A549 (cell line): ENCODE measurements around the gene CTAG2. TPM values are rescaled to one million over a fixed set of nuclear protein-coding genes. Genes with fewer than 3 reads are reported as not detected.
"Not testable (repeated sequence)": the region's sequence is repeated elsewhere in the genome, so short reads cannot be mapped to it uniquely, and the experiment has no call there.

ENCODE experiments used
- ATAC-seq, 2 experiments: fragments of 200-7000 bp in 1 of 2; fragments of >200 bp in 1 of 2; cut with Nextera tagmentation in 1 of 2; cut with Tn5 transposase in 1 of 2; 3 replicates each; pipeline versions ENCODE4 v1.8.0 to v1.9.1; 2018 to 2020; ENCODE audit warnings: mild to moderate bottlenecking in 1 of 2, moderate library complexity in 1 of 2
- CTCF ChIA-PET: fragments of 300-600 bp; sonication (Branson Sonifier 250); formaldehyde crosslinking; extraction: SDS; loops from one replicate; lab custom pipeline; 2021; ENCODE audit warnings: antibody characterized with exemption, inconsistent platforms; lab: Yijun Ruan, JAX
- POLR2A ChIA-PET: fragments of 350-600 bp; formaldehyde crosslinking; extraction: SDS; loops from one replicate; lab custom pipeline; 2021; ENCODE audit warnings: antibody characterized with exemption, inconsistent platforms; lab: Yijun Ruan, JAX
- DNase-seq, 2 experiments: peaks; one replicate each; pipeline versions ENCODE4 v3.0.0 to v3.0.0-alpha.2; 2011 to 2016; ENCODE audit warnings: low read depth in 1 of 2, low spot score in 1 of 2
- FAIRE-seq: peaks from 2 replicates; lab custom pipeline; 2011; peaks lifted over from hg19 to GRCh38; lab: Jason Lieb, UNC
- H3K27ac ChIP-seq, 2 experiments: fragments of >200 bp; sonication (Bioruptor Twin); formaldehyde crosslinking; 3 replicates each; pipeline ENCODE4 v1.5.1; 2016 to 2017
- H3K4me1 ChIP-seq: fragments of >200 bp; sonication (Bioruptor Twin); formaldehyde crosslinking; 3 replicates; pipeline ENCODE4 v1.6.1; 2016
- H3K4me2 ChIP-seq: fragments of >200 bp; sonication (Bioruptor Twin); formaldehyde crosslinking; 3 replicates; pipeline ENCODE4 v1.6.1; 2016
- H3K4me3 ChIP-seq: fragments of >200 bp; sonication (Bioruptor Twin); formaldehyde crosslinking; 3 replicates; pipeline ENCODE4 v1.5.1; 2016
- H3K9me3 ChIP-seq: fragments of >200 bp; sonication (Bioruptor Twin); formaldehyde crosslinking; 3 replicates; pipeline ENCODE4 v1.6.1; 2016
- CEBPB ChIP-seq, 2 experiments: fragments of >200 bp in 1 of 2; sonication (Bioruptor Twin) in 1 of 2; formaldehyde crosslinking in 1 of 2; IDR thresholded peaks; 2 replicates each; pipeline ENCODE4 v1.6.1; 2012 to 2016
- EHF ChIP-seq: fragments of 250-450 bp; sonication (Bioruptor Pico); IDR thresholded peaks from 2 replicates; pipeline ENCODE4 v1.5.0; 2020; ENCODE audit warnings: mild to moderate bottlenecking
- GATA3 ChIP-seq: IDR thresholded peaks from 2 replicates; pipeline ENCODE4 v1.6.1; 2012; ENCODE audit warnings: borderline replicate concordance
- HDAC2 ChIP-seq: fragments of 200-600 bp; sonication (generic); IDR thresholded peaks from 2 replicates; pipeline ENCODE4 v1.6.1; 2016
- TP53 ChIP-seq: fragments of 250-450 bp; sonication (Bioruptor Pico); IDR thresholded peaks from 2 replicates; pipeline ENCODE4 v1.5.0; 2021; ENCODE audit warnings: mild to moderate bottlenecking, moderate library complexity
- ZSCAN20 ChIP-seq: fragments of 250-450 bp; sonication (Bioruptor Pico); IDR thresholded peaks from 2 replicates; pipeline ENCODE4 v1.8.0; 2022; ENCODE audit warnings: mild to moderate bottlenecking, moderate library complexity
- WGBS: methylation state at CpG from one replicate; pipeline ENCODE4 v1.1.6; 2017; ENCODE audit errors: missing lambda C conversion rate; 5-methylcytosine and 5-hydroxymethylcytosine counted together
- polyA plus RNA-seq, 4 experiments: library from polyadenylated mRNA; depleted of rRNA in 3 of 4; stranded (reverse); fragments of >200 nt; fragmentation: RNase III in 1 of 4; extraction: RNeasy Plus Mini Kit Qiagen cat#74134 plus additional on column Dnase treatment in 1 of 4; gene quantifications; 2 replicates in 3 of 4; 3 replicates in 1 of 4; pipeline ENCODE4 v1.2.3, GENCODE V29; 2011 to 2017
- TF ChIP-seq, protein P1 (sequence below): fragments of 250-450 bp; sonication (Bioruptor Pico); IDR thresholded peaks from 2 replicates; pipeline ENCODE4 v1.5.0; 2020; ENCODE audit warnings: low read depth, mild to moderate bottlenecking, moderate library complexity

The CTAG2 gene
- polyA plus RNA-seq, 2 of the 4 experiments (the other 2 are of a cell fraction) = not detected

- Histone ChIP-seq H3K4me1 (no peaks in the 10 kb centered on the region), H3K9me3 (no peaks in the 10 kb centered on the region), H3K27ac (no peak overlapping the region), H3K4me2 (no peak overlapping the region), H3K4me3 (no peak overlapping the region)
- ATAC-seq (no peak), DNase-seq (no peak), FAIRE-seq (no peak)
- ChIA-PET POLR2A (no interaction called here), CTCF (no interaction called here)
- 65% methylated on average over 15 of the region's 23 CpGs for WGBS
- no peak for TF ChIP-seq CEBPB (IDR thresholded peaks at IDR 0.05)
- TF ChIP-seq, protein P1, sequence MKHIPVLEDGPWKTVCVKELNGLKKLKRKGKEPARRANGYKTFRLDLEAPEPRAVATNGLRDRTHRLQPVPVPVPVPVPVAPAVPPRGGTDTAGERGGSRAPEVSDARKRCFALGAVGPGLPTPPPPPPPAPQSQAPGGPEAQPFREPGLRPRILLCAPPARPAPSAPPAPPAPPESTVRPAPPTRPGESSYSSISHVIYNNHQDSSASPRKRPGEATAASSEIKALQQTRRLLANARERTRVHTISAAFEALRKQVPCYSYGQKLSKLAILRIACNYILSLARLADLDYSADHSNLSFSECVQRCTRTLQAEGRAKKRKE (CRISPR knock-in tag) = no peak
- no peak for TF ChIP-seq GATA3
- TF ChIP-seq HDAC2 = no peak
- no peak for TF ChIP-seq EHF (CRISPR knock-in tag)
Measured at GRCh38 chrX:154649503-154650220, 3.7 kb downstream of the CTAG2 start.

DNA sequence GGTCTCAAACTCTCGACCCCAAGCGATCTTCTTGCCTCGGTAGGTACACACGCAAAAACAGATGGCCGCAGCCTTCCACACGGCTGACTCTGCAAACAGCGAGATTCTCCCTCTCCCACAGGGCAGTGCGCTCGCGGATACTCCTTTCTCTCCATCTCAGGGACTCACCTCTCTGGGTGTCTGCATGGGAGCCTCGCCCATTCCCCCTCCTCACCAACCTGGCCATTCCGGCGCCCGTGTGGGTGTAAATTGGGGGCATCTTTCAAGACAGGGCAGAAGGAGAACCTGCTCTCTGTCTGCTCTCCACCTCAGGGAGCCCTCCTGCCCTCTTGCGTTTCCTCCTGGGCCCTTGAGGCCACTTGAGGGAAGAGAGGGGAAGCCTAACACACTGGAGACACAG lies 4.4 kb downstream of the CTAG2 start:
- WGBS = 57% methylated on average over 14 of the region's 15 CpGs
- Histone ChIP-seq H3K4me2 (no peak overlapping the region), H3K9me3 (no peaks in the 10 kb centered on the region), H3K27ac (no peak overlapping the region), H3K4me3 (no peak overlapping the region), H3K4me1 (no peaks in the 10 kb centered on the region)
- CTCF ChIA-PET = no interaction called here
- FAIRE-seq (no peak), DNase-seq (no peak), ATAC-seq (no peak)
- TF ChIP-seq ZSCAN20 (CRISPR knock-in tag) (no peak), TP53 (CRISPR knock-in tag) (no peak)
- POLR2A ChIA-PET = no interaction called here

GRCh38 chrX:154645745-154646378 lies 7.5 kb downstream of the CTAG2 start:
- FAIRE-seq, H3K4me3 ChIP-seq, H3K4me1 ChIP-seq, DNase-seq, H3K4me2 ChIP-seq, H3K9me3 ChIP-seq, ATAC-seq, H3K27ac ChIP-seq, CTCF ChIA-PET, POLR2A ChIA-PET: not testable (repeated sequence)
- WGBS = no CpG with 5 or more reads among the region's 24 CpGs

DNA sequence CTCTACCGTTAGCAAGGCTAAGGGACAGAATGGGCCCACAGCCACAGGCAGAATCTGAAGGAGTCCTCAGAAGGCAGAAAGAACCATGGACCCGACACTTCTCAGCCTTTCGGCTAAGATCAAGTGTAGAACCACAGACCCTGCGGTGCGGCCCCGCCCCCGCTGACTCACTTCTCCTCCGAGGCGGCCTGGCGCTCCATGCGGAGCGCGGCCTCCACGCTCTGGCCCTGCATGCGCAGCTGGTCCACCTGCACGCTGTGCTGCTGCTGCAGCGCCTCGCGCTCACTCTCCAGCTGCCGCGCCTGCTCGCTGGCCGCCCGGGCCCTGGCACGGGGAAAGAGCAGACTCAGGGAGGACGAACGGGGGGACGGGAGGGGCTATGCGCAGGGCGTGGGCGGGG lies 9.7 kb downstream of the CTAG2 start:
- H3K27ac ChIP-seq, DNase-seq, ATAC-seq, H3K9me3 ChIP-seq, H3K4me2 ChIP-seq, FAIRE-seq, POLR2A ChIA-PET, H3K4me1 ChIP-seq, CTCF ChIA-PET, H3K4me3 ChIP-seq: not testable (repeated sequence)
- no CpG with 5 or more reads among the region's 31 CpGs for WGBS

GRCh38 chrX:154641740-154642139 lies 11.6 kb downstream of the CTAG2 start:
- FAIRE-seq, CTCF ChIA-PET, H3K27ac ChIP-seq, H3K4me2 ChIP-seq, DNase-seq, H3K9me3 ChIP-seq, H3K4me1 ChIP-seq, H3K4me3 ChIP-seq, POLR2A ChIA-PET: not testable (repeated sequence)
- WGBS = no CpG with 5 or more reads among the region's 10 CpGs
- peak in 1 of 2 experiments; percentile 58; a peak in 3 of 6 replicates for ATAC-seq

DNA sequence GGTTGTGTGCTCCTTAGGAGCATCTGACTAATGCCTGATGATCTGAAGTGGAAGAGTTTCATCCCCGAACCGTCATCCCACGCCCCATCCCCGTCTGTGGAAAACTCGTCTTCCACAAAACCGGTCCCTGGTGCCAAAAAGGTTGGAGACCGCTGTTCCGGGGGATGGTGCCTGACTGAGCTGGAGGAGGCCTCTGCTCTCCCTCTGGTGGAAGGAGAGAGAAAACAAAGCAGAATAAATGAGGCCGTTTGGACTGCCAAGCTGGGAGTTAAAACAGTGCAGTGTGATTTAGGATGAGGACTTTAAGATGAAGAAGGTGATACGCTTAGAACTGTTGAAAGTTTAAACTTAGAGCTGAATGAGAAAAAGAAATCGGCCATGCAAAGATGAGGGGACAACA lies 19.7 kb downstream of the CTAG2 start:
- ATAC-seq = peak in 1 of 2 experiments; percentile 69; a peak in 3 of 6 replicates
- H3K4me1 ChIP-seq, H3K27ac ChIP-seq, DNase-seq, H3K4me3 ChIP-seq, CTCF ChIA-PET, FAIRE-seq, POLR2A ChIA-PET, H3K9me3 ChIP-seq, H3K4me2 ChIP-seq: not testable (repeated sequence)
- no CpG with 5 or more reads among the region's 11 CpGs for WGBS

- H3K9me3 ChIP-seq, POLR2A ChIA-PET, H3K4me1 ChIP-seq, ATAC-seq, DNase-seq, CTCF ChIA-PET, H3K4me2 ChIP-seq, FAIRE-seq, H3K27ac ChIP-seq, H3K4me3 ChIP-seq: not testable (repeated sequence)
- WGBS = no CpG with 5 or more reads among the region's 11 CpGs
Measured at GRCh38 chrX:154630949-154631348, 22.4 kb downstream of the CTAG2 start.

- H3K4me3 ChIP-seq, H3K4me2 ChIP-seq, DNase-seq, FAIRE-seq, H3K4me1 ChIP-seq, H3K9me3 ChIP-seq, CTCF ChIA-PET, H3K27ac ChIP-seq, POLR2A ChIA-PET: not testable (repeated sequence)
- ATAC-seq = peak; percentile 84 to 87
- no CpG with 5 or more reads among the region's 5 CpGs for WGBS
Measured at GRCh38 chrX:154628960-154629359, 24.4 kb downstream of the CTAG2 start.

DNA sequence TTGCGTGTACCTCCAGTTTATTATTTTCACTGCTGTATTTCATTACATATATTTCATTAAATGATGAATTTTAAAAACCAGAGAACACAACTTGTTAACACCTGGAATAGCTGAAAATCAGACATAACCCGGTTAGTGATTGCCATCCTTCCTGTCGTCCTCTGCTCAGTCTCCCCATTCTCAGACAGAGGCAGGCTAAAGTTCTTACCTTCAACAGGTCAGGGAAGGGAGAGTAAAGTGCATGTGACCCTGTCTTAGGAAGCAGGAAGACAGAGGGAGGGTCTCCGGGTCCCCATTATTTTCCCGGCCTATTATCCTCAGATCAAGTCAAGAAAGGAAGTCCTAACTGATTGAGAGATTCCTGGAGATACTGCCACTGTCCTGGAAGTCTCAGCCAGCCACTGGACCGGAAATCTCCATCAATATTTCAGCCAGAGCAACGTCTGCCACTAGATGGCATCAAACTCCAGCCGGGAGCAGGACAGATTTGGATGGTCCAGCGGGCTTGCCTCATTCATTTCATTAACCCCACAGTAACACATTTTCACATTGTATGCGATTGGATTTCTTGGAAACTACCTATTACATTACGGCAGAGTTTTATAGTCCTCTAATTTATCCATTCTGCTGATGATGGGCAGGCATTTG lies 32.5 kb downstream of the CTAG2 start:
- DNase-seq, H3K4me1 ChIP-seq, CTCF ChIA-PET, H3K27ac ChIP-seq, H3K9me3 ChIP-seq, H3K4me3 ChIP-seq, H3K4me2 ChIP-seq, POLR2A ChIA-PET: not testable (repeated sequence)
- 0% methylated on average over 1 of the region's 11 CpGs for WGBS
- FAIRE-seq = peak; percentile 98
- peak; percentile 73 to 95; a peak in 5 of 6 replicates for ATAC-seq
